ENCODE results near the gene HENMT1.
"Not testable (repeated sequence)": the region's sequence is repeated elsewhere in the genome, so short reads cannot be mapped to it uniquely, and the experiment has no call there.

The HENMT1 gene

DNA sequence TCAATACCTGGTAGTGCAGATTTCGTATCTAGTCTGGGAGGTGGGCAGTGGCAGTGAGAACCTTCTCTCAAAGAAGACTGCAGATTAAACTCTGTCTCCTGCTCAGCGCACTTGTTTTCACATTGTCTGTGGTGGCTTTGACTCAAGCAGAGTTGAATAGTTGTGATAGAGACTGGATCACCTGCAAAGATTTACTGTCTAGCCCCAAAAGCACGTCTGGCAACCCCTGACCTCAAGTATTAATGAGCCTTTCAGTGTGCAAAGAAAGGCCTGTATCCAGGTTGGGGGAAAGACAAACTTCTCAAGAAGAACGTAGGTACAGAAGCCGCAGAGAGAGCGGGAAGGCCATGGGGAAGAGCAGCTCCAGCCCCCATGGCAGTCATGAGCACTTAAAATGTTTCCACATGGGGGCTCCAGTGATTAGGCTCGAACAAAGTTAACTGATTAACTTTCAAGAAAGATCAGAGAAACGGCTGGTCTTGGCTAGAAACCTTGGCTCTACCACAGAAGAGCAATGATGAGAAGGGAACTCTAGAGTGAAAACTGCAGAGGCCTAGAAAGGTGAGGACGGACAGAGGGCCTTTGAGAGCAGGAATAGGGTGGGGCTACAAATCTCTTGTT is 15.2 kb downstream of the HENMT1 start:
- H3K4me1 ChIP-seq (ENCODE audit: control insufficient read depth, insufficient read depth, low read length), result no peaks in the 10 kb centered on the region
- H3K4me3 ChIP-seq (ENCODE audit: low read depth, low read length), result no peak overlapping the region
- ChIA-PET POLR2A (no interaction called here), CTCF (interaction anchor here (0.6 to 3.2 kb wide), 7 partner anchors 14 to 433 kb away, joined by 3 to 91 read pairs (median 3); partner anchors contain the start of gene EEIG2)
- no peak for TF ChIP-seq CTCF (tag by site-specific recombination; IDR thresholded peaks at IDR 0.05)
- TF ChIP-seq ZNF362 (tag by site-specific recombination; IDR thresholded peaks at IDR 0.05), result no peak
- TF ChIP-seq ZBTB20 (tag by site-specific recombination; IDR thresholded peaks at IDR 0.05), result no peak
- no peak for TF ChIP-seq ZNF558 (tag by site-specific recombination; IDR thresholded peaks at IDR 0.05)
- H3K27ac ChIP-seq (ENCODE audit: extremely low read depth, low read depth, low read length), result no peak overlapping the region
- H3K9me3 ChIP-seq (ENCODE audit: control insufficient read depth, insufficient read depth, low read depth, low read length), result no peaks in the 10 kb centered on the region
- H3K36me3 ChIP-seq (ENCODE audit: control insufficient read depth in 2 of 2, insufficient read depth in 1 of 2, low read length in 2 of 2), result no peaks in the 10 kb centered on the region

- Histone ChIP-seq H3K27ac (ENCODE audit: extremely low read depth, low read depth, low read length) (no peak overlapping the region), H3K4me1 (ENCODE audit: control insufficient read depth, insufficient read depth, low read length) (no peaks in the 10 kb centered on the region), H3K4me3 (ENCODE audit: low read depth, low read length) (no peak overlapping the region), H3K36me3 (ENCODE audit: control insufficient read depth in 2 of 2, insufficient read depth in 1 of 2, low read length in 2 of 2) (no peaks in the 10 kb centered on the region), H3K9me3 (ENCODE audit: control insufficient read depth, insufficient read depth, low read depth, low read length) (no peaks in the 10 kb centered on the region)
- ChIA-PET POLR2A (no interaction called here), CTCF (interaction anchor here (0.6 to 3.2 kb wide), 10 partner anchors 11 to 494 kb away, joined by 3 to 91 read pairs (median 7); partner anchors contain the start of gene EEIG2)
- TF ChIP-seq ZBTB20 (tag by site-specific recombination; IDR thresholded peaks at IDR 0.05) (no peak), ZNF155 (tag by site-specific recombination; IDR thresholded peaks at IDR 0.05) (no peak), MYNN (tag by site-specific recombination; IDR thresholded peaks at IDR 0.05; ENCODE audit: borderline replicate concordance) (no peak), ZNF423 (tag by site-specific recombination; IDR thresholded peaks at IDR 0.05) (no peak), SALL2 (tag by site-specific recombination; IDR thresholded peaks at IDR 0.05; ENCODE audit: borderline replicate concordance) (no peak), ZNF664 (tag by site-specific recombination; IDR thresholded peaks at IDR 0.05) (no peak), ZNF114 (tag by site-specific recombination; IDR thresholded peaks at IDR 0.05) (no peak), HOXD13 (CRISPR knock-in tag; IDR thresholded peaks at IDR 0.05; ENCODE audit: borderline replicate concordance) (no peak)
Measured at GRCh38 chr1:108644984-108645383, 15.9 kb downstream of the HENMT1 start.

DNA sequence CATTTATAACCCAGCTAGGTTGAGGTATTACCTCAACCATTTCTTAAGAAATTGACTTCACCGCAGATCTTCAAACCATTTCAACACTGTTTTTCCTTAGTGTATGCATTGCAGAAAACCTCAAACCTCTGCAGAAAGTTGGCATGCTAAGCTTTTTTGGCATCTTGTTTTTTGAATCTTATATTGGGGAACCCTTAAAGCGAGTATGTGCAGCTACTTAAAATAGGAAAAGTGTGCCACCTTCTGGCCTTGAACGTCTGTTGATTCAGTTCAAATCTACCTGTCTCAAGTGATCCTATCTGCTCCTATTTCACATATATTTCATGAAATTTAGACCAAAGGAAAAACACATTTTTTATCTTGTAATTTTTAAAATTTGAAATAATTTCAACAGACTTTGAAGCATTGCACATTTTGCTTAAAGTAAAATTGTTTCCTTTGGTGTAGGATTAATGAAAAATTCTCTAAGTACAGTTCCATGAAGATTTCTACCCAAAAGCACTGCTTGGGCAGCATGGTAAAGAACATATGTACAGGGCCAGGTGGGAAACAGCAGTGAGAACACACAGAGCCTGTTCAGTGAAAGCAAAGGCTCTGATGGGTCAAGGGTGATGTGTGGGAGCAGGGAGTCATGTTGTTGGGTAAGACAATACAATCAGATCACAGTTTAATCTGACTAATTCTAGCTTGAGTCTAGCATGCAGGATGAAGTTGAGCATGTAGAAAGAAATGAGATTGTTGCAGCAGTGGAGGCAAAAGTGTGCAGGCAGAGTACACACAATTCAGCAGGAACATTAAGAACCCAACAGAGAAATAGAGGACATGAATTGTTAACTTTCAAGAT is 17.2 kb downstream of the HENMT1 start:
- H3K27ac ChIP-seq (ENCODE audit: extremely low read depth, low read depth, low read length), result no peak overlapping the region
- H3K9me3 ChIP-seq (ENCODE audit: control insufficient read depth, insufficient read depth, low read depth, low read length), result no peaks in the 10 kb centered on the region
- no peak overlapping the region for H3K4me3 ChIP-seq (ENCODE audit: low read depth, low read length)
- H3K36me3 ChIP-seq (ENCODE audit: control insufficient read depth in 2 of 2, insufficient read depth in 1 of 2, low read length in 2 of 2), result no peaks in the 10 kb centered on the region
- TF ChIP-seq ZNF600 (tag by site-specific recombination; IDR thresholded peaks at IDR 0.05), result no peak
- no peak for TF ChIP-seq ZNF311 (tag by site-specific recombination; IDR thresholded peaks at IDR 0.05; ENCODE audit: borderline replicate concordance)
- TF ChIP-seq CTCF (tag by site-specific recombination; IDR thresholded peaks at IDR 0.05), result peak; percentile 34; the same call in 1 of the 2 replicates
- peak; percentile 85 for TF ChIP-seq ZNF654 (tag by site-specific recombination; IDR thresholded peaks at IDR 0.05; ENCODE audit: low read depth)
- POLR2A ChIA-PET, result interaction anchor here (1.7 kb wide), 1 partner anchor 131 kb away, joined by 4 read pairs; no protein-coding TSS in a partner anchor
- no peaks in the 10 kb centered on the region for H3K4me1 ChIP-seq (ENCODE audit: control insufficient read depth, insufficient read depth, low read length)
- CTCF ChIA-PET, result interaction anchor here (0.6 to 3.2 kb wide), 33 partner anchors 9 to 1400 kb away, joined by 3 to 91 read pairs (median 4); partner anchors contain the start of genes EEIG2 and PRPF38B

- H3K9me3 ChIP-seq (ENCODE audit: control insufficient read depth, insufficient read depth, low read depth, low read length); POLR2A ChIA-PET; H3K36me3 ChIP-seq (ENCODE audit: control insufficient read depth in 2 of 2, insufficient read depth in 1 of 2, low read length in 2 of 2); H3K4me3 ChIP-seq (ENCODE audit: low read depth, low read length); H3K27ac ChIP-seq (ENCODE audit: extremely low read depth, low read depth, low read length); H3K4me1 ChIP-seq (ENCODE audit: control insufficient read depth, insufficient read depth, low read length): not testable (repeated sequence)
- CTCF ChIA-PET, result interaction anchor here (0.8 kb wide), 1 partner anchor 131 kb away, joined by 4 read pairs; no protein-coding TSS in a partner anchor
Measured at GRCh38 chr1:108640863-108641262, 20.0 kb downstream of the HENMT1 start.

Measured in HEK293 (cell line).